HPDE6-E6E7 (cell line): ENCODE data around the gene BARX1.
"Not testable (repeated sequence)": the region's sequence is repeated elsewhere in the genome, so short reads cannot be mapped to it uniquely, and the experiment has no call there.

Source experiments
- DNase-seq: peaks from one replicate; pipeline ENCODE4 v3.0.0; 2011; ENCODE audit warnings: missing footprints; ENCODE audit errors: extremely low spot score

Gene BARX1

GRCh38 chr9:93955111-93955980, at the start of gene BARX1:
TSS of gene BARX1 (minus strand) at chr9:93955355. CDS start at chr9:93955146, 209 bp downstream.
- DNase-seq = no peak

GRCh38 chr9:94002316-94003140, 47.4 kb upstream of the BARX1 start:
- peak; percentile 25 for DNase-seq

- DNase-seq = no peak
These were observed 41.7 kb upstream of the BARX1 start for GRCh38 chr9:93996863-93997262.

GRCh38 chr9:93996367-93996766, 41.2 kb upstream of the BARX1 start:
- no peak for DNase-seq

- DNase-seq = no peak
These were observed 39.4 kb upstream of the BARX1 start for GRCh38 chr9:93994545-93994944.

- DNase-seq = no peak
These were observed 39.0 kb upstream of the BARX1 start for GRCh38 chr9:93994132-93994531.

GRCh38 chr9:93992830-93993229, 37.7 kb upstream of the BARX1 start:
- DNase-seq = no peak

- no peak for DNase-seq
These were observed 35.3 kb upstream of the BARX1 start for GRCh38 chr9:93990448-93990847.

- DNase-seq = no peak
These were observed 32.9 kb upstream of the BARX1 start for GRCh38 chr9:93988056-93988455.

- DNase-seq = no peak
These were observed 29.7 kb upstream of the BARX1 start for GRCh38 chr9:93984860-93985259.

- no peak for DNase-seq
These were observed 28.7 kb upstream of the BARX1 start for GRCh38 chr9:93983875-93984274.

GRCh38 chr9:93979721-93980120, 24.6 kb upstream of the BARX1 start:
- no peak for DNase-seq

GRCh38 chr9:93978551-93978950, 23.4 kb upstream of the BARX1 start:
- DNase-seq = no peak

- DNase-seq = no peak
These were observed 21.8 kb upstream of the BARX1 start for GRCh38 chr9:93976973-93977372.

GRCh38 chr9:93976081-93976480, 20.9 kb upstream of the BARX1 start:
- DNase-seq = no peak

GRCh38 chr9:93975262-93975661, 20.1 kb upstream of the BARX1 start:
- DNase-seq = no peak

GRCh38 chr9:93974151-93974550, 19.0 kb upstream of the BARX1 start:
- DNase-seq = no peak

- DNase-seq = not testable (repeated sequence)
These were observed 17.5 kb upstream of the BARX1 start for GRCh38 chr9:93972655-93973054.

- DNase-seq = no peak
These were observed 14.1 kb upstream of the BARX1 start for GRCh38 chr9:93969328-93969661.

- no peak for DNase-seq
These were observed 13.5 kb upstream of the BARX1 start for GRCh38 chr9:93968451-93969327.

GRCh38 chr9:93967020-93967803, 12.1 kb upstream of the BARX1 start:
- no peak for DNase-seq
